Stimulated activated CD8-positive, alpha-beta memory T cell treated with anti-CD3 and anti-CD28 coated beads, Interleukin-12 subunit alpha, Interleukin-12 subunit beta, amount 100 ng/mL, for 24 hours (primary cell): ENCODE results near the gene KRTAP12-2.
"Not testable (repeated sequence)": the region's sequence is repeated elsewhere in the genome, so short reads cannot be mapped to it uniquely, and the experiment has no call there.

Experiments
- DNase-seq: peaks from one replicate; pipeline ENCODE4 v3.0.0-alpha.2; 2020; ENCODE audit errors: extremely low read depth

Gene KRTAP12-2

DNA sequence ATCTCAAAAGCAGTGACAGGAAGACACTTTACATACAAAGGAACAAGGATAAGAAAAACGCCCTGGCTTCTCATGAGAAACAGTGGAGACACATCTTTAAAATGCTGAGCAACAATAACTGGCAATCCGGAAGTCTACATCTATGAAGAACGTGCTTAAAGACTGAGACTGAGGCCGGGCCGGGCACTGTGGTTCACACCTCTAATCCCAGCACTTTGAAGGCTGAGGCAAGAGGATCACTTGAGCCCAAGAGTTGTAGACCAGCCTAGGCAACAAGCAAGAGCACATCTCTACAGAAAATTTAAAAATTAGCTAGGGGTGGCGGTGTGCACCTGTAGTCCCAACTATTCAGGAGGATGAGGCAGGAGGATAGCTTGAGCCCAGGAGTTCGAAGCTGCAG is 17.4 kb upstream of the KRTAP12-2 start:
- DNase-seq: no peak

DNA sequence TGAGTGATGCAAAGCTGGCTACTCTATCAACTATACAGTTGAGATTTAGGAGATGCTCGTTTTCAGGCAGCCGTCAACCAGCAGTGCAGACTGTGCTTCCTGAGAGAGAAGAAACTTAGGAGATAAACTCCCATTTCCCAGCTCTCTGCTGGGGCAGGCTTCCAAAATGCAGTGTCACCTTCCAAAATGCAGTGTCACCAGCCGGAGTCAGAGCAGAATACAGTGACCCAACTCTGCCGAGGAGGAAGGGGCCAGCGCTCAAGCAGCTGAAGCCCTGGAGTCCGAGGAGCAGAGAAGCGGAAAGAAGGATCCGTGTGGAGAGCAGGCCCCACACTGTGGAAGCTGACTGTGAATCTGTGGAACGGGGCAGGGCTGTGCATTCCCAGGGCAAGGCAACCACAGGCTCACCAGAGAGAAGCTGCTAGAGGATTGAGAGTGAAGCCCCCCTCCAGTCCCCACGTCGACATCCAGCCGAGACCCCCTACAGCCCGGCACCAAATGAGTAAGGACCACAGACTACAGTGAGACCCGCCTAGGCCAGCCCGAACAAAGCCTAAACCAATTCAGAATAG is 15.9 kb upstream of the KRTAP12-2 start:
- DNase-seq: no peak

DNA sequence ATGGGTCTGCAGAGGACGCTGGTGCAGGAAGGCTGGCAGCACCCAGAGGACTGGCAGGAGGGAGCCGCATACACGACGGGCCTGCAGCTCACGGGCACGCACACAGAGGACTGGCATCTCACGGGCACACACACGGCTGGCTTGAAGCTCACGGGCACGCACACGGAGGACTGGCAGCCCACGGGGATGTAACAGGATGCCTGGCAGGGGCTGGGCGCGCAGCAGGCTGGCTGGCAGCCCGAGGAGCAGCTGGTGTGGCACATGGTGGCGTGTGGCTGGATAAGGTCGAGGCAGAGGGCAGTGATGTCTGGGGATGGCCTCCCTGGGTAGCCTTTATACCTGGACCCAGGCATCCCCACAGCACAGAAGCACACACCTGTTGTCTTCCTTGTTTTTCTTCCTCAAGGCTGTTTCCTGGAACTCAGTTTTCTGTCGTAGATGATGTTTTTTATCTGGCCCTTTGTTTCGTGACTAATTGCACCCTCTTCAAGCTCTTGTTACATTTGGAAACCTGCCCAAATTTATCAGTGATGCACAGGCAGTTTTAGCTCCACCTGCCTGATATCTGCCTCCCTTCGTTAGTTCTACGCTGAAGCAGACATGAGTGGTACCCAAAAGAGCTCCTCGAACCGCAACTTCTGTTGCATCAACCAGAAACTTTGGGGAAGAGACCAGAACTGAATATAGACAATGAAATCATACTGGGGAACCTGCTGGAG is 15.3 kb upstream of the KRTAP12-2 start, which contains the start of gene KRTAP12-1:
KRTAP12-1 (minus strand) TSS at position 303 of the 719 bp plus-strand sequence; CDS start at position 263, 40 bp downstream.
- DNase-seq: no peak

DNA sequence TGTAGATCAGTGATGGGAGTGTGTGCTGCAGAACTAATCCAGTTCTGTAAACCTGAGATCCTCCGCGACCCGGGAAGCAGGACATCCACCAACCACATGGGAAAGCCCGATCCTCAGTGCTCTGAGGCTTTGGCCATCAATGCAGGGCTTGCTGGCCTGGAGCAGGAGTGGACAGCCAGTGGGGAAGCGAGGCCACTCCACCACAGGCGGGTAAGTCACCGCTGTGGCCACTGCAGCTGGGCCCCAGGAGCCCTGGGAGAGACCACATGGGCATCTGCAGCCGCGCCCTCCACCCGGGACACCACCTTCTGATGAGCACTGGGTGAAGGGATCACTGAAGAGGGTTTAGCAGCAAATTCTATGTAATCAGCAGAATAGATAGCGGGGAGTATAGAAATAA is 14.4 kb upstream of the KRTAP12-2 start:
- DNase-seq: no peak

DNA sequence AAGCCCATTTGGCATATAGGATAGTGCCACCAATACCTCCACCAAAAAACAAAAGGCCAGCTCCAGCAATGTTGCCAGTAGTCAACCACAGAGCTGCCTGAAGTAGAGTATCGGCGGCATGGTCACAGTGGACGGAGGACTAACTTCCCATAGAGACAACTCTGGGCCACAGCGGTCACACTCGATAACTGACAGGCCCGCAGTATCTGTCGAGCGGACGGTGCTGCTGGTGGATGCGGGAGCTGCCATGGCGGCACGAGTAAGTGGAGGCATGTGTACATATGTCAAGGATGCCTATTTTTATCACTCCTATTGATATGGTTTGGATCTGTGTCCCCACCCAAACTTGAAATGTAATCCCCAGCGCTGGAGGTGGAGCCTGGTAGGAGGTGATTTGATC is 11.2 kb upstream of the KRTAP12-2 start:
- DNase-seq: no peak

DNA sequence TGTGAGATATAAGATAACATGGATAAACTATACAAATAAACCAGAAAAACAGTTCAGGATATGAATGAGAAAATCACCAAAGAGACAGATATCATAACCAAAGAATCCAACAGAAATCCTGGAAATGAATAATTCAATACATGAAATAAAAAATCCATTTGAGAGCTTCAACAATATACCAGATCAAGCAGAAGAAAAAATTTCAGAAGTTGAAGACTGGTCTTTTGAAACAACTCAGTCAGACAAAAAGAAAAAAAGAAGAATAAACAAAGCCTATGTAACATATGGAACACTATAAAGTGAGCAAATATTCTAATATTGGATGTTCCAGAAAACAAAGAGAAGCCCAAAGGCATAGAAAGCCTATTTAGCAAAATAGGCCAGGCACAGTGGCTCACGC is 5.2 kb upstream of the KRTAP12-2 start:
- no peak for DNase-seq

DNA sequence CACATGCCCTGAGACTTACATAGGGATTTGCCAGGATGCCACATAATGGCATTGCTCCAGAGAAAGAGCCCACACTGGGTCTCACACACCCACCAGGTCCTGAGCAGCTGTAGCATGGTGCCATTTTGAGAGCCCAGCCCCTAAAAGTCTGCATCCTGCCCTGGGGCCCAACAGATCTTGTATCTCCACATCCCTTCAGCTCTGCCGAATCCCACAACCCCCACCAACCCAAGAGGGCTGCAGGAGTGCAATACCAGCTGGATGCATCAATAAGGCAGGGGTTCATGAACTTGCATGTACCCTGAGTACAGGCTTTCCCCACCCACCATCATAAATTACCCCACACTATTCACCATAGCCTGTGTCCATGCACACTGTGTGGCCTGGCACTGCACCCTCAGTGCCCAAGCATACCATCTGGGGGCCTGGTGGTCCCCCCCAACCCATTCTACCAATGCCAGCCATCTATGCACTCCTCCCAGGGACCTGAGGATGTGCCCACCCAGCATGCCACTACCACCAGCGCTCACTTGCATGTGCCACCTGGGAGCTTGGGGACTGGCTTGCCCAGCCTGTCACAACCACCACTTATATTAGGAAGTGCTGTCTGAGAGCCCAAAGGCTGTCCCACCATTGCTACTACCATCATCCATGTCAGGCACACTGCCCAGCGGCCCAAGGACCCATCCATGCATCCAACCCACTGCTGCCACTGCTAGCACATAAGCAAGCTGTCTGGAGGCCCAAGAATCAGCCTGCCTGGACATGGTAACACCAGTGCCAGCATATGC is 4.1 kb upstream of the KRTAP12-2 start:
- DNase-seq: no peak

DNA sequence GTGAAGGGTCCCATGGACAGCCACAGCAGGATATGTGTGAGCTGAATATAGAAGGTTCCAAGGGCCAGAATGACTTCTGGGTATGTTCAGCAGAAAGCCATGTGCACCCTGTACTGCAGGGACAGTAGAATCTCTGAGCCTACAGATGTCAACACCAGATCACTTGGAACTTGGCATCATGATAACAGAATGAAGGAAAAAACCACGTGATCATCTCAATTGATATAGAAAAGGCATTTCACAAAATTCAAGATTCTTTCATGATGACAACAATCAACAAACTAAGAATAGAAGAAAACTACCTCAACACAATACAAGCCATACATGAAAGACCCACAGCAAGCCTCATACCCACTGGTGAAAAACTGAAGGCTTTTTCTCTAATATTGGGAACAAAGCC is 885 bp upstream of the KRTAP12-2 start:
- DNase-seq: no peak

DNA sequence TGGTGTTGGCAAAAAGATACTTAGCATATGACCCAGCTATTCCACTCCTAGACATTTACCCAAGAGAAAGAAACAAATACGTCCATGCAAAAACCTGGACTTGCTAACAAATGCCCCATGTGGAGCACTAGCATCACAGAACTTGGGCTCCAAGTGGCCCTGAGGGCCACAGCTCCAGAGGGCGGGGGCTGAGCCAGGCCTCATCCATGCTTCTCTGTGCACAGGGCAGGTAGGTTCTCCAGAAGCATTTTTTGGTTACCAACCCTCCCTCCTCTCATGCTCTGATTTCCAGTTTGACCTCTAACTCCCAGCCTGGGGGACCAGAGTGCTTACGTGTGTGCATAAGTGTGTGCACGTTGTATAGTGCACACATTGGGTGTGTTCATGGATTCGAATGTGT is 2.0 kb downstream of the KRTAP12-2 start:
- no peak for DNase-seq

DNA sequence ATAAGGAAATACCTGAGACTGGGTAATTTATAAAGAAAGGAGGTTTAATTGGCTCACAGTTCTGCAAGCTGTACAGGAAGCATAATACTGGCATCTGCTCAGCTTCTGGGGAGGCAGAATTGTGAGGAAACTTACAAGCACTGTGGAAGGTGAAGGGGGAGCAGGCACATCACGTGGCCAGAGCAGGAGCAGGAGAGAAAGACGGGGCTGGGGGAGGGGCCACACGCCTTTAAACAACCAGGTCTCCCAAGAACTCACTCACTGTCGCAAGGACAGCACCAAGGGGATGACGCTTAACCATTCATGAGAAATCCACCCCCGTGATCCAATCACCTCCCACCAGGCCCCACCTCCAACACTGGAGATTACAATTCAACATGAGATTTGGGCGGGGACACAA is 5.2 kb downstream of the KRTAP12-2 start:
- DNase-seq: not testable (repeated sequence)

DNA sequence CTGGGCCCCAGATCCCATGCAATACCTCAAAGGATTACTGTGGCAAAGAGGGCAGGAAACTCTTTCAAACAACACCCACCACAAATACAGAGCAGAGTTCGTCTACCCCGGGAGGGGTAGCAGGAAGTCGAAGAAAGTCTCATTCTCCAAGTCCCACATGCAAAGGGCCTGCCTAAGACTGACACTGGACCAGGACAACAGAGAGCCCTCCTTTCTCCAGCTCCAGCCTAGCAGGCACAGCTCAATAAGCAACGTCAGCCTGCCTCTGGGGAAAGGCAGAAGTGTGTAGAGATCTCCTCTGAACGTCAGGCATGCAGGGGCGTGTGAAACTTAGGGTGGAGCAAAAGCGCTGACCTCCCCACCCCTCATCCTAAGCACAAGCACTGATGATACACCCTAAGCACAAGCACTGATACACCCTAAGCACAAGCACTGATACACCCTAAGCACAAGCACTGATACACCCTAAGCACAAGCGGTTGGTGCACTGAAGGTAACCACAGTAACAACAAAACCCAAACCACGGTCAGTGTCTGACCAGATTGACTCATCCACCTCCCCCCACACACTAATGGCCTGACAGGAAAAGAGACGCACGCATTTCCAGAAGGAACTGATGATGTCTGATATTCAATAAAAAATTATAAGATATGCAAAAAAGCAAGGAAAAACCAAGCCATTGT is 7.7 kb downstream of the KRTAP12-2 start:
- no peak for DNase-seq

DNA sequence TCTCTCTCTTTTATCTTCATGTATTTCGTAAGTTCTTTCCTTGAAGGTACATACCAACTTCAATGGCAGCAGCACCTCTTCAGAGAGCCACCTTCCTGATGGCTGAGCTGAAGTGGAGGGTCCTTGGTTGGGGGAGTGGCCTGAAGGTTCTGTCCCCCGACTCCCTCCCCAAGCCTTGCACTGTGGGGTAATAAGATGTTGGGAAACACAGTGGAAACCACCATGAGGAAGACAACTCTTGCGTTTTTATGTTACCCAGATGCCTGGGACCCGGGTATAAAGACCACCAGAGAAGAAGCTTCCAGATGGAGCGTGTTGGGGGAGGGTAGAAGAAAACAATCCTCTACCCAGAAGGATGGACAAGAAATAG is 8.2 kb downstream of the KRTAP12-2 start:
- no peak for DNase-seq

DNA sequence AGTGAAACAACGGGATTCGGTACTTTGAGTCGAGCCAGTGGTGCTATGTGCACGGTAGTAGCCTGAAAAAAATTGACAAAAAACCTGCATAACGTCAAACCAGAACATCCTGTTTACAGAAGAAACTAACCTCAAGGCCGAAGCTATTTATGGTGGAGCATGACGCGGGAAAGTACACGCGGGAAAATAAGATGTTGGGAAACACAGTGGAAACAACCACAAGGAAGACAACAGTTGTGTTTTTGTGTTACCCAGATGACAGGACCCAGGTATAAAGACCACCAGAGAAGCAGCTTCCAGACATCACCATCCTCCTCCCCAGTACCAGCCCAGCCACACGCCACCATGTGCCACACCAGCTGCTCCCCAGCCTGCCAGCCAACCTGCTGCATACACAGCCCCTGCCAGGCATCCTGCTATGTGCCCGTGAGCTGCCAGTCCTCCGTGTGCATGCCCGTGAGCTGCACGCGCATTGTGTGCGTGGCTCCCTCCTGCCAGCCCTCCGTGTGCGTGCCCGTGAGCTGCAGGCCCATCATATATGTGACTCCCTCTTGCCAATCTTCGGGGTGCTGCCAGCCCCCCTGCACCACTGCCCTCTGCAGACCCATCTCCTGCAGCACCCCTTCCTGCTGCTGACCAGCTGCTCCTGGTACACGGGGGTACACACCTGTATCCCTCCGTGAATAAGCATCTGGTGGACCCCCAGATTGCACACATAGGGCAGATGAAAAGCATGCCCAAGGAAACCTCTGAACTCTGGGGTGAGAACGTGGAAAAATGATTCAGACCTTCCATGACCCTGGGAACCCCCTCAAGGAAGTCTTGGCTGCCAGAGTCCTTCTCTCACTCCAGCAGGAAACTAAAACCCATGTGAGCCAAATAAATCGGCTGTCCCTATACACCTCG is 8.8 kb downstream of the KRTAP12-2 start, which contains the start of gene KRTAP12-3:
KRTAP12-3 (plus strand) TSS at position 298 of the 906 bp plus-strand sequence; CDS start at position 346, 48 bp downstream.
- DNase-seq: no peak

DNA sequence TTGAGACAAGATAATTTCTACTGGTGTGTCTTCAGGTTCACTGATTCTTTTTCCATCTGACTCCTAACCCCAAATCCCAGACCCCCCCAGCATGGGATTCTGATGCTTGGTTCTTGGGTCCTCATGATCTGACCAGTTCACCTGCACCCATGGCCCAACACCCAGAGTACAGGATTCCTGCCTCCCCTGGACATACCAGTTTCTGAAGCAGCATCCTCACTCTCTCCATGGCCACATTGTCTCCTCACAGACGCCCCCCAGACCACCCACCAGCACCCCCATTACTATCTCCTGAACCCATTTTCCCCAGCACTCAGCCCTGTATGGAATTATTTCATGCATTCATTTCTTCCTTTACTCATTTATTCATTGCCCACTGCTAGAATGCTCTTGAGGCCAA is 9.9 kb downstream of the KRTAP12-2 start:
- no peak for DNase-seq

DNA sequence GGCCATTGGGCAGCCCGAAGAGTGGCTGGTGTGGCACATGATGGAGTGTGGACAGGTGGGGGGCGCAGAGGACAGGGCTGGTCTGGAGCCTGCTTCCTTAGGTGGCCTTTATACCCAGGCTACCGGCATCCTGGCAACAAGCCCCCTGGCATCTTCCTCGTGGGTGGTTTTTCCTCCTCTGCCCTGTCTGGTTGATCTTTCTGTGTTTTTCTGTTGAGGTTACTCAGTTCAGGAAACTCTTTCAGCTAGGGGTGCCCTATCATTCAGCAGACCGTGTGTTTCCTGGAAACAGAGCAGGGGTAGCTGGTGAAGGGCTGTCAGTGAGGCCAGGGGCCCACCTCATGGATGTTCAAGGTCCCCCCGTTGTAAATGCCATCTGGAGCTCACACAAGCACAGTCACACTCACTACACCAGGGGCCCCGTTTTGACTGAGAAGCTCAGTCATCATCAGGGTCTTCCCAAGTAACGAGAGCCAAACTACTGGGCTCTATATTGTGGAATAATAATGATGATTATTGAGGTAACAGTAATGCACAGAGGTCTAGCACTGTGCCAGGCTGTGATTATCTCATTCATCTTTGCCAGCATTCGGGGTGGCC is 12.1 kb downstream of the KRTAP12-2 start, which contains the start of gene KRTAP12-4:
KRTAP12-4 (minus strand) TSS at position 84 of the 600 bp plus-strand sequence; CDS start at position 39, 45 bp downstream.
- no peak for DNase-seq

DNA sequence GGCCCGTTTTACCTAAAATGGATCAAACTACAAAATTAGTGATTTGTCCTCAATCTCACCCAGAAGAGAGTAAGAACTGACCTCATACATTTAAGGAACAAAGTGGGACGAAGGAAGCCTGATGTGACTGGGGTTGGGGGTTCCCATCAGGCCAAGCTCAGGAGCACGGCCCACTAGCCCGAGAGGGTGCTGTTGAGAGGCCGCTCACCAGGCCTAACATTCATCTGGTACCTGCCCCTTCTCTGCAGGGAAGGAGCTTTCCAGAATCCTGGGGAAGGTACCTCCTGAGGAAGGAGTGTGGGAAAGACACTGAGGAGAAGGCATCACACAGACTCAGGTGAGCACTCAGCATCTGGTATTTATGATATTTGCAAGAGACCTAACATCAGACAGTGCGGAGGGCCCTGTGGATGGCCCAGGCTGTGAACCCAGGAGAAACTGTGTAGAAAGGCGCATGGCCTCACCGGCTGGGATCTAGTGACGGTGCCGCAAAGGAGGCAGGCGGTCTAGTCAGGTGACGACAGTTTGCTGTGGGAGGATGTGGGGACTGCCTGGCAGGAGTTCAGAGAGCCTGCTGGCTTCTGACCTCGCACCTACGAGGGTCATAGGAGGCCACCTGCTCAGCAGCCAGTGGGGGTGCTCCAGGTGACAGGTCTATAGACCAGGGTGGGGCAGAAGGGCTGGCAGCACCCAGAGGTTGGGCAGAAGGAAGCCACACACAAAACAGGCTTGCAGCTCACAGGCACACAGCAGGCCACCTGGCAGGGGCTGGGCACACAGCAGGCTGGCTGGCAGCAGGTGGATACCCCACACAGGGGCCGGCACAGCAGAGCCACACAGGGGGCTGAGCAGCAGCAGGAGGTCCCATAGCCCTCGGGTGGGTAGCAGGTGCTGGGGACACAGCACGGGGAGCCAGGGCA is 12.8 kb downstream of the KRTAP12-2 start:
- DNase-seq: no peak

DNA sequence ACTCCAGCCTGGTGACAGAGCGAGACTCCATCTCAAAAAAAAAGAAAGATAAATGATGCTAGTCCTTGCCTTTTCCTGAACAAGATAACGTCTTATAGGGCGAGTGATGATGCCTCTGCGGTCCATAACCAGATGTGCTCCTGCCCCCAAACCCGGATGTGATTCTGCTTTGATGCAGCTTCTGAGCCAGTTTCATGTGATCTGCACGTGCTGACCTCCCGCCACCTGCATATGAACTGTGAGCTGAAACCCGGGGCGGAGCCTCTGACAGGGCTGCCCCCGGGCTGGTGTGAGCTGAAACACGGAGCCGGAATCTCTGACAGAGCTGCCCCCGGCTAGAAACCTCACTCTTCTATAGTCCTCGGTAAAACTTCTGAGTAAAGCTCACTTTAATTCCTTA is 13.6 kb downstream of the KRTAP12-2 start:
- no peak for DNase-seq

DNA sequence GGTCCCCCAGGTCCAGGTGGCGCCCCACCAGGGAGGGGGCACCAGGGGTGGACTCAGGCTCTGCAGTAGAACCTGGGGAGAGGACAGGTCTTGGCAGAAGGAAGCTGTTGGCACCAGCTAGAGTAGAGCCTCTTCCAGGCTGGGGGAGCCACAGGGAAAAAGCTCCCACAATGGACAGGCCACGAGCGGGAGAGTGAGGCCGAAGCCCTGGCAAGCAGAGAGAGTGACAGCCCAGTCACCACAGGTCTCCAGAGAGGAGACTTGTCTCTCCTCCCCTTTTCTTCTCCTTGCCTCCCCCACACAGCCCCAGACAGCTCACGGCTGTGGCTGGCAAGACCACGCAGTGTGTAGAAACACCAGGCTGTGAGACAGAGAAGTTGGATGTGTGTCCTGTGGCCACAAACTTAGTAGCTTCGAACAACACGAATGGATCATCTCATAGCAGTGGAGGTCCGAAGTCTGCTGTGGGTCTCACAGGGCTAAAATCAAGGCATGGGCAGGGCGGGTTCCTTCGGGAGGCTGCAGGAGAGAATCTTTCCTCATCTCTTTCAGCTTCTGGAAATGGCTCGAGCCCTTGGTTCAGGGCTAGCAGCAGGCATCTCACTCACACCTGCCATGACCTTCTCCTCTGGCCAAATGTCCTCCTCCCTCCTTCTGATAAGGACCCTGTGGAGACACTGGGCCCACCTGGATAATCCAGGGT is 15.6 kb downstream of the KRTAP12-2 start:
- DNase-seq: no peak
